Measurements from ENCODE around the gene NR2F2.

NR2F2 gene

DNA sequence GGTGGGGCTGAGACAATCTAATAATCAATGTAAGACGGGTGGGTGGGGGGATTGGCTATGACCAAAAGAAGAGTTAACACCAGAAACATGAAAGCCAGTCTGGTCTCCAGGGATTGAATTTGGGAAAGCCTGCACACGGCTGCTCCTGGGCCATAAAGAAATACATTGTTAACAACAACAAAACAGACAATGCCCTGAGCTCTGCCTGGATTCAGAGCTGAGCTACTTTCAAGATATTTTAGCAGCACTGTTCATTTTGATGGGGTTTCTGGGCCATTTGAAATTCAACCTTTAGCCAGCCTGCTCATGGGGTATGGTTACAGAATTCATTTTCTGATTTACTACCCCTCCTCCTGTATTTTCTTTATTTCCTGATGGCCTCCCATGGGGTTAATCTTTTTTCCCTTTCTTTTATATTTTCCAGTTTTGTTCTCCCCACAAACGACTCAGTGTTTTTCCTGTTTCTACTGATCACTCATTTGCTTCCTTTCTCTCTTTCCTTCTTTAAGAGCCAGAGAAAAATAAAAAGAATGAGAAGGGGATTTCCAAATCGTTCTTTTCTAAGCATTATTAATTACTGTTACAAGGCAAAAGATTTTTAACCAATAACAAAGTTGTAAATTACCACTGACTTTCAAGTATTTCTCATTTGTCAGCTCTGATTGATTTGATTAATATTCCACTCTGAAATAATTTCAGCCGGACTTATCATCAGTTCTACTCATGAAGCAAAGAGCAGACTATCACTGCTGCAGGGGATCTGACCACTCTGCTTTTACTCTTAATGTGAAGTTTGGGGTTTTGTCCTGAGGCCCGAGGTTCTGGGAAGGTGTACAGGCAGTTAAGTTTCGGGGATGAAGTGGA is 19.6 kb downstream of the NR2F2 start:
- H3K4me3 ChIP-seq (ENCODE audit: low read depth, low read length) = no peak overlapping the region

DNA sequence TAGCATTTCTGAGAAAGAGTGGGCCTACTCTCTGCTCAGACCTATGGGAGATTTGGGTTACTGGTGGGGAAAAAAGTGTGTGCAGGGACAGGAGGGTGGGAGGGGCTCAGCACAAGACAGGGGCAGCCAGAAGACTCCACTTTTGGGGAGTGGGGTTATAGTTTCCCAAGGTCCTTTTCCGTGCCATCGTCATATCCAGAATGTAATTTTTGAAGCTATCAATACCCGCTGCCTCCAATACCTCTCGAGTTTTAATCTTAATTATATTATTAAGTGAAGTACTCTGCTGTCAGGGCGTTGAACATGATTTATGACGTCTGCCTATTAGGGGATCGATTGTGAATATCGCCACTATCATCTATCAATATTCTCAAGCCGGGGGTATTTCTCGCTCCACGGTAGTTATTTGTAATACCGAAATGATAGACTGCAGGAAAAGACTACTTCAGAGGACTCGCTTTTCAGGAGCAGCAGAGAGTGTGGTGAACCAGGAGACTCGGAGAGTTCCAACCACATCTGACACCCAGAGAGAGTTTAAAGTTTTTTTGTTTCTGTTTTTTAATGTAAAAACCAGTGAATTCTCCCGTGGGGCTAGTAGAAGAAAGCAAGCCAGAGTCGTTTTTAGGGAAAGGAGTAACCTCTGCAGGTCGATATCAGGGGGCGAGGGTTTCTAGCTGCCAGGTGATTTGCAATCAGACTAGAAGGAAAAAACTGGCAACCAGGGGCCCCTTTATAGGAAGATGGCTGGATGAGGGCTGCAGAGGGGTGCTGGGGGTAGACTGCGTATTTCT is 20.6 kb downstream of the NR2F2 start:
- TF ChIP-seq, protein P1, sequence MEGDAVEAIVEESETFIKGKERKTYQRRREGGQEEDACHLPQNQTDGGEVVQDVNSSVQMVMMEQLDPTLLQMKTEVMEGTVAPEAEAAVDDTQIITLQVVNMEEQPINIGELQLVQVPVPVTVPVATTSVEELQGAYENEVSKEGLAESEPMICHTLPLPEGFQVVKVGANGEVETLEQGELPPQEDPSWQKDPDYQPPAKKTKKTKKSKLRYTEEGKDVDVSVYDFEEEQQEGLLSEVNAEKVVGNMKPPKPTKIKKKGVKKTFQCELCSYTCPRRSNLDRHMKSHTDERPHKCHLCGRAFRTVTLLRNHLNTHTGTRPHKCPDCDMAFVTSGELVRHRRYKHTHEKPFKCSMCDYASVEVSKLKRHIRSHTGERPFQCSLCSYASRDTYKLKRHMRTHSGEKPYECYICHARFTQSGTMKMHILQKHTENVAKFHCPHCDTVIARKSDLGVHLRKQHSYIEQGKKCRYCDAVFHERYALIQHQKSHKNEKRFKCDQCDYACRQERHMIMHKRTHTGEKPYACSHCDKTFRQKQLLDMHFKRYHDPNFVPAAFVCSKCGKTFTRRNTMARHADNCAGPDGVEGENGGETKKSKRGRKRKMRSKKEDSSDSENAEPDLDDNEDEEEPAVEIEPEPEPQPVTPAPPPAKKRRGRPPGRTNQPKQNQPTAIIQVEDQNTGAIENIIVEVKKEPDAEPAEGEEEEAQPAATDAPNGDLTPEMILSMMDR (IDR thresholded peaks at IDR 0.05; ENCODE audit: low read depth, low read length) = no peak
- no peak overlapping the region for H3K4me3 ChIP-seq (ENCODE audit: low read depth, low read length)

More for the DNA sequence above, 19.6 kb downstream of the NR2F2 start:
- TF ChIP-seq, protein P1 (IDR thresholded peaks at IDR 0.05; ENCODE audit: low read depth, low read length) = no peak

DNA sequence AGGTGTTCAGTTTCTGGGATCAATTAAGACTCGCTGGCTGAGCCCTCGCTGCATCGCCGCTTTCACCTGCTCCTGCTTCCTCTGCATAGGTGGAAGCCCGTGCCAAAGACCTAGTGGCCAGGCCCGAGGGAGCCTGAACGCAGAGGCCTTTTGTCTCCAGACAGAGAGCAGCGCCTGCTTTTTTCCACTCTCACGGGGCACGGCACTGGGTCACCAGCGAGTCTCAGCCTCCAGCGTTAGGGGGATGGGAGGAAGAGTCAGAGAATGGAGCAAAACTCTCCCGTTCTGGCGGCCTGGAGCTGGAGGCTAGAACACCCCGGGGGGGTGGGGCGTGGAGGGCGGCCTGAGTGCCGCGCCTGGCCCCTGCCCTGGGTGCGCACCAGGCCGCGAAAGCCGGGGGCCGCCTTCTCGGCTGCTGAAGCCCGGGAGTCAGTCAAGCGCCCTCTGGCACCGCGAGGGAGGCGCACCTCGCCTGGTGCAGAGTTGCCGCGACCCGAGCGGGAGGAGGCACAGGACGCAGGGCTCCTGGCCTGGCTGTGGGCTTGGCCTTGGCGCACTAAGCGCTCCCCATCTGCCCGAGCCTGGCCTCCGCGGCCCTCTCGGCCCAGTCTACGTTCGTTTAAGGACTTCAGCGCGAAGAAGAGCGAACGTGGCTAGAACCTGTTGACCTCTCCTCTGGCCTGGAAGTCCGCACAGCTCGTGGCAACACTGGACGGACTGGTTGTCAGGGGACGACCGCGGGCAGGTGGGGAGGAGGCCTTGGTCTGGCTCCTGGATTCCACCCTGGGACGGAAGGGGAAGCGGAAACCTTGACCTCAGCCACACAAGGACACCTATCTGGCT is 21.5 kb downstream of the NR2F2 start:
- TF ChIP-seq, protein P1 (IDR thresholded peaks at IDR 0.05; ENCODE audit: low read depth, low read length) = no peak
- no peak overlapping the region for H3K4me3 ChIP-seq (ENCODE audit: low read depth, low read length)

DNA sequence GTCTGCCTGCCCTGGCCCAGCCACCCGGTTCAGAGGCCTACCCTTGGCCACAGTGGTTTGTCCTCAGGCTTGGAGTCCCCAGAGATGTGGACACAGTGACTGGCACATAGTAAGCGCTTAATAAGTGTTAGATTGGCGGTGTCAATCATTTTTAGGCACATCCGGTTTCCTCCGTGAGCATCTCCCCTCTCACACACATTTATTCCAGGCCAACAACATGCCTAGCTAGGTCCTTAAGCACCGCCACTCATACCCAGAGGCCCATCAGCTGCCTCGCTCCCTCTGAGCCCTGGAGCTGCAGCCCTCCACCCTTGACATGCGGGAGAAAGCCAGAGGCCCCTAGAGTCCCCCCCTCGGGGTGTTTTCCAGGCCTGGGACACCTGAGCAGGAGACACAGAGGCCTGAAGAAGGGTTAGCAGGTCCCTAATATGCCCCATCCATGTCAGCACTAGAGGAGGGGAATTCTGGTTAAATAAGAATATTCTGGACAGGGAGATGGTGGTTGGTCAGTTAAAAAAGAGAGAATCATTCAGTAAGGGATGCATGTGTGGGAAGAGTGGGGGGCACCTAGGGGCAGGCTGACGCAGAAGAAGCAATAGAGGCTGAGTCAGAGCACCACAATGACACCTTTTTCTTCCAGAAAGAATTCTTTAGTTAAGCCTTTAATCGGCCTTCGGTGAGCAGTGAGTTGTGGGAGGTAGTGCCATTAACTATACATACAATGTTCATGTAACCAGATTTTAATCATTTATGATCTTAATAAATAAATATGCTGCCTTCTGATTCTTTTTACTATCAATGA is 22.3 kb downstream of the NR2F2 start:
- TF ChIP-seq, protein P1 (IDR thresholded peaks at IDR 0.05; ENCODE audit: low read depth, low read length) = no peak
- H3K4me3 ChIP-seq (ENCODE audit: low read depth, low read length) = no peak overlapping the region

DNA sequence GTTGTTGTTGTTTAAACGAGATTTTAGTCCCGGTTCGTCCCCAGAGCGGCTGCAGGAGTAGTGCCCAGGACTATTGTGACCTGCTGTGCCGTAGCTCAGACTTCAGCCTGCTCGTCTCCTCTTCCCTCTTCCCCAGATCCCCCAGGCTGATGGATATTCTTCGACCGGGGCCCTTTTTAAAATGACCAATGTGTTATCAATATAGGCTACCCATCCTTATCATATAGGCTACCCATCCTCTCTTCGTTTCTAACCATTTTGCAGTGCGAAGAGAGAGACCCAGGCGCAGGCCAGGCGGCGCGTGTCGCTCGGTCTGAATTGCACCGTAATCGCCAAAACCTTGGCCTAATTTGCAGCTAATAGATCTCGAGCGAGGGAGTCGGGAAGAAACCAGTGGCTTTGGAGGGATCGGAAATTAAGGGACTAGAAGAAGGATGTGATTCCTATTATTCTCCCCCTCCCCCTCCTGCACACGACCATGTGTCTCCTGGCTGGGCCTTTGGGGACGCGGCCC is 23.0 kb downstream of the NR2F2 start:
- peak overlapping the region; percentile 72 for H3K4me3 ChIP-seq (ENCODE audit: low read depth, low read length)
- TF ChIP-seq, protein P1 (IDR thresholded peaks at IDR 0.05; ENCODE audit: low read depth, low read length) = no peak
